GM12864 (cell line): ENCODE results near the gene CTSS.

Experiments
- DNase-seq: peaks from one replicate; pipeline ENCODE4 v3.0.0-alpha.2; 2011; ENCODE audit warnings: low read depth
- H3K4me3 ChIP-seq: 2 replicates; pipeline ENCODE4 v1.5.1; 2011; ENCODE audit warnings: mild to moderate bottlenecking, low read depth, low read length, control low read depth
- CTCF ChIP-seq: IDR thresholded peaks from 2 replicates; pipeline ENCODE4 v1.5.1; 2011; ENCODE audit warnings: low read depth, mild to moderate bottlenecking, moderate library complexity, low read length, control low read depth, inconsistent platforms; ENCODE audit errors: missing control alignments

The CTSS gene

GRCh38 chr1:150688763-150689162, 76.8 kb downstream of the CTSS start:
- no peak overlapping the region for H3K4me3 ChIP-seq
- no peak for DNase-seq
- no peak for TF ChIP-seq CTCF

DNA sequence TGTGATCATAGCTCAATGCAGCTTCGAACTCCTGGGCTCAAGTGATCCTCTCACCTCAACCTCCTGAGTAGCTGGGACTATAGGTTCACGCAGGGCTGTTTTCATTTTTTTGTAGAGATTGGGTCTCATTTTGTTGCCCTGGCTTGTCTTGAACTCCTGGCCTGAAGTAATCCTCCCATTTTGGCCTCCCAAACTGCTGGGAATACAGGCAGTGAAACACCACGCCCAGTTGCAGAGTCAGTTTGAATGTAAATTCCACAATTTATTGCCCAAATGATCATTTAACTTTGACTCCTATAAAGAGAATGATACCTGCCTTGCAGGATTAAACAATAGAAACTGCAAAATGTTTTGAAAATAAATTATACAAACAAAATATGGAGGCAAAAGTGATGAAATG, 79.3 kb downstream of the CTSS start:
- TF ChIP-seq CTCF: no peak
- H3K4me3 ChIP-seq: no peak overlapping the region
- no peak for DNase-seq

DNA sequence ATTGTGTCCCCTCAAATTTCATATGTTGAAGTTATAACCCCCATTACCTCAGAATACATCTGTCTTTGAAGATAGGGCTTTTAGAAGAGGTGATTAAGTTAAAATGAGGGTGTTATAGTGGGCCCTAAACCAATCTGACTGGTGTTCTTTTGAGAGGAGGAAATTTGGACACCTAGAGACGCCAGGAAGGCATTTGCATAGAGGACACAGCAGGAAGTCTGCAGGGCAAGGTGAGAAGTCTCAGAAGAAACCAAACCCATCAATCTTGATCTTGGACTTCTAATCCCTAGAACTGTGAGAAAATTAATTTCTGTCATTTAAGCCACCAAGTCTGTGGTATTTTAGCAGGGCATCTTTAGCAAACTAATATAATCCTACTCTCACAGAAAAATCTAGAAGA, 81.7 kb downstream of the CTSS start:
- DNase-seq: no peak
- no peak for TF ChIP-seq CTCF
- no peak overlapping the region for H3K4me3 ChIP-seq
